NCI-H748 (cell line): Measurements from ENCODE around the gene ELOB.

Source experiments
- DNase-seq: peaks from one replicate; lab custom pipeline; 2025; ENCODE audit not compliant: unreplicated experiment; lab: John Stamatoyannopoulos, UW

Gene ELOB

GRCh38 chr16:2777231-2777902 is at the start of gene ELOB:
ELOB (minus strand) TSS chr16:2777280; CDS start chr16:2777239, 41 bp downstream.
- peak; percentile 78 for DNase-seq

DNA sequence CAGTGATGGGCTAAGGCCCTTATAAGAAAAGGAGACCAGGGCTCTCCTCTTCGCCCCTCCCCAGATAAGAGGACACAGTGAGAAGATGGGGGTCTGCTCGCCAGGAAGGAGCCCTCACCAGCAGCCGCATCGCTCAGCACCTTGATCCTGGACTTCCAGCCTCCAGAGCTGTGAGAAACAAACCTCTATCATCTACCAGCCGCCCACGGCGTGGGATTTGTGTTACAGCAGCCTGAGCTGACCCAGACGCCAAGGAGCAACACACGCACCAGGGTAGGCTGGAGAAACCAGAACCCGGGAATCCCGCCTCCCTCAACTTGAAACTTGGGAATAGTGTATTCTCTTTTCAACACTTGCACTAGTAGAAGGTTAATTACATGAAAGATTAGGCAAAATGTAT is 48.8 kb upstream of the ELOB start:
- no peak for DNase-seq

GRCh38 chr16:2825049-2825742 is 48.1 kb upstream of the ELOB start:
- DNase-seq: no peak

- no peak for DNase-seq
Measured at GRCh38 chr16:2824626-2825025, 47.5 kb upstream of the ELOB start.

- no peak for DNase-seq
Measured at GRCh38 chr16:2822496-2822895, 45.4 kb upstream of the ELOB start.

- no peak for DNase-seq
Measured at GRCh38 chr16:2822158-2822495, 45.0 kb upstream of the ELOB start.

GRCh38 chr16:2821487-2822157 is 44.5 kb upstream of the ELOB start:
- no peak for DNase-seq

- DNase-seq: no peak
Measured at GRCh38 chr16:2820836-2821486, 43.9 kb upstream of the ELOB start.

- DNase-seq: no peak
Measured at GRCh38 chr16:2819939-2820835, 43.1 kb upstream of the ELOB start.

- DNase-seq: no peak
Measured at GRCh38 chr16:2819179-2819938, 42.3 kb upstream of the ELOB start.

DNA sequence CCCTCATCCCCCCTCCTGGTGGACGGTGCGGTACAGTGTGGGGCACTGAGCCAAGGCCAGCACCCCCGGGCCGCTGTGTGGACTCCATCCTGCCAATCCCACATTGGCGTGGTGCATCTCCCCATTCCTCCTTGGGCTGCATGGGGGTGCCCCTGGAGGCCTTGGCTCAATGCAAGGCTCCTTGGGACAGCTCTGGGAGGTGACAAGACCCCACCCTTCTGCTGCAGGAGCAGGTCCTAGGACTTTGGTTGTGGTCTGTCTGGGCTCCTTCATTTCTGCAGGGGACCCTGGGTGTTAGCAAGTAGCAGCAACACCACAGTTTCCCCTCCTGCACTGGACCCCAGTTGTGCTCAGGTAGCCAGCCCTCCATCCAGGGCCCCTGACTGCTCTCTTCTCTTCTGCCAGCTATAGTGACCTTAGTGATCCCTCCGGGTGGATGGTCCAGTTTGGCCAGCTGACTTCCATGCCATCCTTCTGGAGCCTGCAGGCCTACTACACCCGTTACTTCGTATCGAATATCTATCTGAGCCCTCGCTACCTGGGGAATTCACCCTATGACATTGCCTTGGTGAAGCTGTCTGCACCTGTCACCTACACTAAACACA is 41.3 kb upstream of the ELOB start:
- no peak for DNase-seq

DNA sequence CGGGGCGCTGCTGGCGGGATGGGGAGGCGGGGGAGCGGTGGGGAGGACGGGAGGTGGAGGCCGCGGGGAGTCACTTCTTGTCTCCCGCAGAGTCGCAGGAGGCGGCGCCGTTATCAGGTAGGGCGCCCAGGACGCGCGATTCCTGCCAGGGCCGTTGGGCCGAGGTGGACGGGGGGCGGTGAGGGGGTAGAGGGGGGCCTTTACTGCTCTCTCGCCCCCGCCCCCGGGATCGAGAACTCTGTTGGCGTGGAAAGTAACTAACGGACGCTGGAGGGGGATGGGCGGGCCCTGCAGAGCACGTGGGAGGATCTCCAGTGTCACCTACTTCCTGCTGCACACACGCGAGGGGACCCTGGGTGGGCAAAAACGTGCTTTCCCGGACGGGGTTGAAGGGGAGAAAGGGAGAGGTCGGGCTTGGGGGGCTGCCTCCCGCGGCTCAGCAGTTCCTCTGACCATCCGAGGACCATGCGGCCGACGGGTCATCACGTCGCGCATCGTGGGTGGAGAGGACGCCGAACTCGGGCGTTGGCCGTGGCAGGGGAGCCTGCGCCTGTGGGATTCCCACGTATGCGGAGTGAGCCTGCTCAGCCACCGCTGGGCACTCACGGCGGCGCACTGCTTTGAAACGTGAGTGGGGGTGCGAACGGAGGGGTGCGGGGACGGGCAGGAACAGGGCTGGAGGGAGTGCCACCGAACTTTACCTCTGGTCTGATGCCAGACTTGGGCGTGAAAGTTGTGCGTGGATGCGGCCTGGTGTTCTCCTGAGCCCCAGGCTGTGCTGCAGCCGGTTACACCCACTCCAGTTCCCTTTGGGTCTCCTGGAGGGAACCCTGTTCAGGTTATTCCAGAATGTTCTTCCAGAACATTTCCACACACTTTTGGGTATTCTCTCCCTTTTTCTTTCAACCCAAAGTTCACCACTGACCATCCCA is 40.5 kb upstream of the ELOB start:
- DNase-seq: no peak

GRCh38 chr16:2816751-2817339 is 39.8 kb upstream of the ELOB start, which contains the start of gene PRSS21:
PRSS21 (plus strand) TSS chr16:2817237; CDS start chr16:2817269, 32 bp downstream.
- DNase-seq: no peak

DNA sequence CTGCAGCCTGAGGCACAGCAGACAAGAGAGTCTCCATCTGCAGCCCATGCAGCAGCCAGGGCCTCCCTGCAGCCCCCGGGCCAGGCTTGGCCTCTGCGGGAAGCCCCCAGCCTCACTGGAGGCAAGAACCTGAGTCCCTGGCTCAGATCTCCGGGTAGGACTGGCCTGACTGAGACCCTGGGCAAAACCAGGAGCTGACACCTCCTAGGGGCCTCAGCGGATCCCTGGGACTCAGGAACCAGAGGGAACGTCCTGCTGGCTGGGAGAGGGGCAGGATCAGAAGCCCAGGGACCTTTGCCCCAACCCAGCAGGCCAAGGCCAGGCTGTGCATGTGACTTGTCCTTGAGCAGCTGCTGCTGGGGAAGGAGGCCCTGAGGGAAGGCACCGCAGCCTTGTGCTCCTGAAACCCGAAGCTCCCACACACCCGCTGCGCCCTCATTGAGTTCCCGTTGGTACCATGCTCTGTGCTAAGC is 38.3 kb upstream of the ELOB start:
- no peak for DNase-seq

DNA sequence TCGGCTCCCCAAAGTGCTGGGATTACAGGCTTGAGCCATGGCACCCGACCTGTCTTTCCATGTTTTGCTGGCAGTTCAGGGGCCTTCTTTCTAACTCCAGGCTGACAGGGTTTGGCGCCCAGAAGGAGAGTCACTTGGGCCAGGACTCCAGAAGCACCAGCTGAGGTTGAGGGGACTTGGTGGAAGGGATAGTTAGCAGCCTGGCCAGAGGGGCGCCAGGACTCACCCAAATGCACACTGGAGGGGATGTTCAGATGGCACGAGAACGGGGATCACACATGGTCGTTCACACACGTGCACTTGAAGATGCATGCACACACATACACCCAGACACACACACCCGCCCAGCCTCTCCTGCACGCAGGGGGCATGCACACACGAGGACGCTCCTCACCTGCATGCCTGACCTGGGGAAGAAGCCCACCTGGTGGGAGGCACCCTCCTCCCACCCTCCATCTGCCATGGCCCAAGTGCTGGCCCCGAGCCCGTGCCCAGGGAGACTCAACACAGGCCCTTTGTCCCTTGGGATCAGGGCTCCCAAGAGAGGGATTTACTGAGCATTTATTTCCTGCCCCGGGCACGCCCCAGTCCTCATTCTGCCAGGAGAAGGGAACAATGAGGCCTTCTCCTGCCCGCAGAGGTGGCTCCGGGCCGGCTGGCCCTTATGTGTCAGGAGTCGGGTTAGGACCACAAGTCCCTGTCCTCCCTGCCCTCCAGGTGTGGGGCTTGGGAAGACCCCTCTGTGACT is 37.6 kb upstream of the ELOB start:
- no peak for DNase-seq

GRCh38 chr16:2813771-2814221 is 36.7 kb upstream of the ELOB start:
- no peak for DNase-seq
